CD4-positive, alpha-beta T cell treated with Interleukin-21 for 1 hour (primary cell): ENCODE measurements around the gene PDE11A.

Experiments
- DNase-seq: peaks from one replicate; pipeline ENCODE4 v3.0.0-alpha.2; 2020

The PDE11A gene

DNA sequence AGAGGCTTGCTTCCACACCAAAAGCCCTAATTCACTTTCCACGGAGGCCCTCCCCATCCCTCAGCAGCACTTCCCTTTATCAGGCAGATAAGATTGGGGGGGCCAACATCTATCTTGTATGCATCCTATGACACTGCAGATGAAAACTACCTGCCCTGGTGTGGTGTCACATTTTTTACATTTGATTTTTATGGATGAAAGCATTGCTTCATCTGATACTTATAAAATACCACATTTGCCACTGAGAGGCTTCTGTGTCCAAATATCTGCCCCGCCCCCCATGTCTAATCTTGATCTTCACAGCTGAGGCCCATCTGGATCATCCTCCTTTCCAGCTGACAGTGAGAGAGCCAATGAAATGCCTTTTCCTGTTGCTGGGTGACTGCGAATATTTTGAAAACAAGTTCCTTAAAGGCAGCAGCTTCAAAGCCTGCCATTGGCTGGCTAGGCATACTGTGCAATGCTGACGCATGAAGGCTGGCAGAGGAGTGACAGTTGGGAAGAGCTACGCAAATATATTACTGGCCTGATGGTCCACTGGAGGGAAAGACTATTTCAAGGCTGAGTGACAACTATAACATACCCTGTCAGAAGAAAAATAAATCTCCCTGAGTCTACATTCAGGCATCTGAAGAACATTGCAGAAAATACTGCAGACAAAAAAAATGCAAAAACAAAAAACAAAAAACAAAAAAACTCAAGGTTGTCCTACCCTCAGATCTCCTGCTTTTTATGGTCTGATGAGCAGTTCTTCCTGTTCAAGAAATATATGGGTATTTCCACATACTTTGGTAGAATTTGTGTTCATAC lies 318.7 kb downstream of the PDE11A start:
- peak; percentile 44 for DNase-seq

GRCh38 chr2:177748360-177748759 lies 324.2 kb downstream of the PDE11A start:
- DNase-seq = no peak

DNA sequence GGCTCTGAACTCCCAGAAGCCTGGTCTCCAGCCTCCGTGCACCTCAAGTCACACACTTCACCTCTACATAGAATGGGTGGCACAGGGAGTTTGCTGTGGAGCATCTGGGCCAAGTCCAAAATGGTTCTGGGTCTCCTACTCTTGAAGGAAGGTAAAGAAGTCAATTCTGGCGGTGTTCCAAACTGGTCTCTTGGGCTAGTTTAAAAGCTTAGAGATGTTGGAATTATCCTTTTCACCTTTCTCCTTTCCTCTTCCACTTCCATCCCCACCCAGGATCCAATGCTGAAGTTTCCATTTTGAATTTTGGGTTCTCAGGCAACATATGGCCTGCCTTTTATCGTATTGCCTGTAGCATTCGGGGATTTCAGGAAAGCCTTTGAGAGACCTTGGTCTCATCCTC lies 325.2 kb downstream of the PDE11A start:
- no peak for DNase-seq

GRCh38 chr2:177746358-177746757 lies 326.2 kb downstream of the PDE11A start:
- DNase-seq = no peak

DNA sequence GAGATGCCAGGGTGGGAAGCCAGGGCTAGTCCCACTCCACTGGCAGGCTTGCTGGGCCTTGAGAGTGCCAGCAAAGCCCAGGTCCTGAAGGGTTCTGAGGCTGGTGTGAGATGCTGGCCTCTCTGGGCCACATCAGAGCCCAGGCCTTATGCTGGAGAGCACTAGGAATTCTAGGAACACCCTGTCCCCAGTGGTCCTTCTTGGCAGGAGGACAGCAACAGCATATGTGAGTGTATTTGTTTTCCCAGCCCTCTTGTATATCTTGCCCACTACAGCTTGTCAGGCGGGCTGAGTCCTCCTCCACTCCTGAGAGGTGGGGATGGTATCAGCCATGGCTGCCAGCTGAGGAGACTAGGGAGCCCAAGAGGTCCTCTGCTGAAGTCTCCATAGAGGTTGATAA lies 327.0 kb downstream of the PDE11A start:
- no peak for DNase-seq

DNA sequence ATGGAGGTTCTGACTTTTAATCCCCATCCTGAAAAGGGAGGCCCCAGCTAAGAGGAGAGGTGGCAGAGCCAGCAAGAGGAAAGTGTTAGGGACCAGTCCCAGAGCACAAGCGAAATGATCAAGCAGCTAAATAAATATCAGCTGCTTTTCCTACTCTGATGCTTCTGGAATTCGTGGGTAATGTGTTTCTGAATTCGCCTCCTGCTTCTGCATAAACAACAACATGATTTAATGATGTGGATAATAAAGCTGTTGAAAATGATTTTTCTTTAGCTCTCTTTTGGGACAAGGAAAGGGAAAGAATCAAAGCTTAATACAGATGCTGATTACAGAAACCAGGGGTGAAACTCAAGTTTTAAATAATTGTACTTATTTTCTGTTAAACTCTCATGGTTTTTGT lies 329.7 kb downstream of the PDE11A start:
- DNase-seq = no peak

GRCh38 chr2:177741866-177742265 lies 330.7 kb downstream of the PDE11A start:
- no peak for DNase-seq

GRCh38 chr2:177740700-177741099 lies 331.9 kb downstream of the PDE11A start:
- no peak for DNase-seq

DNA sequence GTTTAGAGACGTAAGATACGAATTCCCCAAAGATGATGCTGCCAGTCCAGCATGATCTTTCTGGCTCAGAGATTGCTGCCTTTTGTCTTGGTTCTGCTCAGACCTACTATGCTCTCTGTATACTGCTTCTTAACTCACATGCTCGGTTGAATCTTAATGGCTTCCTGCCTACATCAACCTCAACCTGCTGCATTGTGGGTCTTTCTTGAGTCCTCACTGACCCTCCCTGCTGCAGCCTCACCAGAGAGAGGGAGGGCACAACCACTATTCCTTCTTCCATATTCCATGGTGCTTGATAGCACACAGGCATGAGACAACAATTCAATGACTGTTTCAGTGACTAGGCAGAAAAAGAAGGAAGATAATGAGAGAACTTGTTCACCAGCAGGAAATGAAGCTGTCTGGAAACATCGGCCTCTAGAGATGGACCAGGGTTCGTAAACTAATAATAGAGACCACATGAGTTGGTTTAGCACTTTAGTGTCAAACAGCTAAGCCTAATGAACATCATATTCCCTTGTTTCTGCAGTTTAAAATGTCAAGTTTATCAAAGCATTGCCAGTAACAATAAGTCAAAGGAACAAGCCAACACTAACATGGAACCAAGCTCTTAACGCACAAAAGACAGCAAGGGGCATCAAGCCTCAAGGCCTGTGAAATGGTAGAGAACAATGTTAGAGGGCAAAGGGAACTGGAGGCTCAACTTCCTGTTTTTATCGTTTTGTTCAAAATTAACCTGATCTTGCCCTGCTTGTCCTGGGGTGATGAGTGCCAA lies 333.9 kb downstream of the PDE11A start:
- DNase-seq = no peak

GRCh38 chr2:177735318-177735803 lies 337.2 kb downstream of the PDE11A start:
- no peak for DNase-seq

- DNase-seq = no peak
These were observed 339.2 kb downstream of the PDE11A start for GRCh38 chr2:177733322-177733855.

DNA sequence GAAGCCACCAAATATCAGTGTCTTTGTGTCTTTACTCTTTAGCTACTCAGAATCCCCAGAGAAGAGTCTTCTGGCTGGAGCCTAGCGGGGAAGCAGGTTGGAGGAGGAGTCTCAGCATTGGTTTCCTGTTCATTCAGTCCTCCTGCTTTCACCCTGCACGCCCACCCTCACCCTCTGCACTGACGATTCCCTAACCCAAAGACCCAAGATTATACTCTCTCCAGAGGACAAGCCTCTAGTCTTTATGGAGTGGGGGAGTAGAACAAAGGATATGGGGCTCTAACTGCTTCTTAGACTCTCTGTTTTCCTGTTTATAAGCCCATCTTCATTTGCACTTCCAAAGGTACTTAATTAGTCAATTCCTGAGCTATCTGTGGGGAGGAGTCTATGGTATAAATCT lies 341.2 kb downstream of the PDE11A start:
- no peak for DNase-seq

GRCh38 chr2:177730792-177731191 lies 341.8 kb downstream of the PDE11A start:
- no peak for DNase-seq

DNA sequence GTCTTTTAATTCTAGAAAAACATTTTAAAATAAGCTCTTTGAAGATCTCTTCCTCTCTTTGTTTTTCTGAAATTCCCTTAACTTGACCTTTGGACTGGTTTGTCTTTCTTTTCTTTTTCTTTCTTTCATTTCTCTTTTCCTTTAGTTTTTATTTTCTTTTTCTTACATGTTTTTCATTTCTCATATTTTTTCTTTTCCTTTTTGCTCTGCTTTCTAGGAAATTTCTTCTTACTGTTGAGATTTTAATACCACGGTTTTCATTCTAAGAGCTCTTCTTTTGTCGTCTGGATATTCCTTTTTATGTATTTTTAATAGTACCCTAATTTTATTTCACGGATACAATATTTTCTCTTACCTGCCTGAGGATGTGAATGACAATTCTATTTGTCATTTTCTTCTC lies 342.2 kb downstream of the PDE11A start:
- DNase-seq = no peak

- DNase-seq = no peak
These were observed 343.7 kb downstream of the PDE11A start for GRCh38 chr2:177728920-177729319.

DNA sequence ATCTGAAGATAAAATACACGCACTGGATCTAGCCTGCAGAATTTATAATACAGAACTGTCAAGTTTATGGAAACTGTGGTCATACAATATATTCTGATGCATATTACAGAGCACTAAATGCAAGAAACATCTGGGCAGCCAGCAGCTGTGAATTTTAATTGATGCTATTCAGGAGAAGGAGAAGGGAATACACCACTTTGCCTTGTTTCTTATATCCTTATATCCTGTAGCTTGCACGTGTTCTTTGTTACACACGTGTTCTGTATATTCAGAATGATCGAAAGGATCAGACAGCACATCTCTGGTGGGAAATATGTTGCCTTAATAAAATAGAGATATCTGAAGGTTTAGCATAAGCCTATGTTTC lies 344.2 kb downstream of the PDE11A start:
- no peak for DNase-seq

- no peak for DNase-seq
These were observed 344.8 kb downstream of the PDE11A start for GRCh38 chr2:177727577-177728398.

- no peak for DNase-seq
These were observed 345.6 kb downstream of the PDE11A start for GRCh38 chr2:177726931-177727348.

GRCh38 chr2:177724398-177725287 lies 347.9 kb downstream of the PDE11A start:
- peak; percentile 18 for DNase-seq

DNA sequence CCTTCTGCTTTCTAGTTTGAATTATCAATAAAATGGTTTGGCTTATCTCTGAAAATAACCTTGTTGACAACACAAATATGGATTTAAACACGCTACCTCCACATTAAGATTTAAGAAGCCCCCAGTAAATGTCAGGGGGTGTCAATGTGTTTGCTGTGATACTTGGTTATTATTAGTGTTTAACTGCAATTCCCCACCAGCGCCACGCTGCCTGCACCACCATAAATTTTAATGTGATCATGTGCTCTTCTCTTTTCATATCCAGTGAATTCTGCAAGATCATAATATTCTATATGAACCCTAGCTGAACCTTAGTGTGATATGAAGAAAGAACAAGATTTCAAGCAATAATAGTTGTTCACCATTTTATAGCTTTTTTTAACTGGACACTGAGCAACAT lies 349.3 kb downstream of the PDE11A start:
- no peak for DNase-seq

DNA sequence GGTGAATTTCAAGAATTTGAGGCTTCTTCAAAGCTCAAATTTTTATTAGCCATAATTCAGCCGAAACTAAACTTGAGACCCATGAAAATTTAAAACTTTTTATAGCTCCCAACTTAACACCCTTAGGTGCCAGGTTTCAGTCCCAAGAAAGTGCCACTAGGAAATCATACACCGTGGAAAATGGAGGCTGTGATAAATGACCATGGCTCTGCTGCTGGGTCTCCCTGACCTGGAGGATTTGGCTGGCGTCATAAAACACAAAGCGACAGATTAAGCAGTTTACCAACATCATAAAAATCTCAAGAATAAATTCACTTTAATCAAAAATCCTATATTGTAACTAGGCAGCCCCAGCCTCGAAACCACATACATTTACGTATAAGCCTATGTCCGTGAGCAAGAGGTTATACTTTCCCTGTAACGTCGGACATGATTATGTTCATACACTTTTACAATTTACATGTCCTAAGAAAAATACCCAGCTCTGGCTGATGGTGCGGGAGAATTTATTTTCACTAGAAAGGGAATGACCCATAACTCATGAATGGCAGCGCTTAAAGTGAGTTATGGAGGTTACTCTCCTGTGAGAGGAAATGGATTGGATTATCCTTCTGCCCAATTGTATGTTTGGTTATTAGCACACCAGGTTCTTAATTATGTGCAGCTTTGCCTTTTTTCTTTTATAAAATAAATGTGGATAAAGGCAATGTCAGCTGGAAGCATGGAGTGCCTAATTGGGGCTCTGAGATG lies 350.6 kb downstream of the PDE11A start:
- no peak for DNase-seq
